GM23338 (cell line): Measurements from ENCODE around the gene PLEKHD1. TPM values are rescaled to one million over a fixed set of nuclear protein-coding genes. Genes with fewer than 3 reads are reported as not detected.

Experiments
- ATAC-seq: fragments of 200-7000 bp; cut with Tn5 transposase; 3 replicates; pipeline ENCODE4 v1.9.1; 2020
- DNase-seq: peaks from one replicate; pipeline ENCODE4 v3.0.0-alpha.2; 2015; ENCODE audit warnings: low spot score
- H2AFZ ChIP-seq: fragments of 200-600 bp; sonication (generic); 2 replicates; pipeline ENCODE4 v1.8.0; 2016; ENCODE audit warnings: antibody characterized with exemption, mild to moderate bottlenecking, moderate library complexity
- H3F3A ChIP-seq: fragments of 200-600 bp; sonication (generic); replicated peaks from 2 replicates; pipeline ENCODE4 v1.8.0; 2017; ENCODE audit warnings: antibody characterized with exemption, mixed run types, low read depth
- H3K27ac ChIP-seq: fragments of 200-600 bp; sonication (generic); 2 replicates; pipeline ENCODE4 v1.6.1; 2016; ENCODE audit warnings: low read depth
- H3K27me3 ChIP-seq: fragments of 200-600 bp; sonication (generic); 2 replicates; pipeline ENCODE4 v1.8.0; 2016; ENCODE audit warnings: mild to moderate bottlenecking, mixed run types, moderate library complexity; ENCODE audit not compliant: insufficient read depth
- H3K36me3 ChIP-seq: fragments of 200-600 bp; sonication (generic); 2 replicates; pipeline ENCODE4 v1.8.0; 2016; ENCODE audit warnings: mild to moderate bottlenecking; ENCODE audit not compliant: insufficient read depth
- H3K4me1 ChIP-seq: fragments of 200-600 bp; sonication (generic); 2 replicates; pipeline ENCODE4 v1.8.0; 2016; ENCODE audit warnings: mild to moderate bottlenecking, moderate library complexity; ENCODE audit not compliant: insufficient read depth
- H3K4me2 ChIP-seq: fragments of 200-600 bp; sonication (generic); 2 replicates; pipeline ENCODE4 v1.7.1; 2017; ENCODE audit warnings: mixed run types
- H3K4me3 ChIP-seq: fragments of 200-600 bp; sonication (generic); 2 replicates; pipeline ENCODE4 v1.6.1; 2016; ENCODE audit warnings: mixed run types
- H3K79me2 ChIP-seq: fragments of 200-600 bp; sonication (generic); replicated peaks from 2 replicates; pipeline ENCODE4 v1.8.0; 2017; ENCODE audit warnings: mild to moderate bottlenecking; ENCODE audit not compliant: insufficient read depth
- H3K9me2 ChIP-seq: fragments of 200-600 bp; sonication (generic); 2 replicates; pipeline ENCODE4 v1.8.0; 2017; ENCODE audit not compliant: insufficient read depth
- H4K20me1 ChIP-seq: fragments of 200-600 bp; sonication (generic); replicated peaks from 2 replicates; pipeline ENCODE4 v1.8.0; 2017; ENCODE audit warnings: mild to moderate bottlenecking; ENCODE audit not compliant: insufficient read depth
- H3K27ac Mint-ChIP-seq: 2 replicates; pipeline ENCODE4 v1.8.0; 2020; ENCODE audit warnings: inconsistent platforms, mild to moderate bottlenecking, moderate library complexity, mixed read lengths
- H3K27me3 Mint-ChIP-seq: 3 replicates; pipeline ENCODE4 v1.8.0; 2022; ENCODE audit warnings: low read depth, mild to moderate bottlenecking, moderate library complexity, mixed read lengths, inconsistent platforms; ENCODE audit not compliant: insufficient read depth, poor library complexity
- H3K36me3 Mint-ChIP-seq: 3 replicates; pipeline ENCODE4 v1.8.0; 2021; ENCODE audit warnings: low read depth, mild to moderate bottlenecking, inconsistent platforms, moderate library complexity, mixed read lengths
- H3K4me1 Mint-ChIP-seq: 3 replicates; pipeline ENCODE4 v1.8.0; 2020; ENCODE audit warnings: mild to moderate bottlenecking, inconsistent platforms, mixed read lengths
- H3K4me3 Mint-ChIP-seq: 3 replicates; pipeline ENCODE4 v1.8.0; 2021; ENCODE audit warnings: moderate library complexity, mild to moderate bottlenecking, inconsistent platforms, mixed read lengths
- H3K9me3 Mint-ChIP-seq: 3 replicates; pipeline ENCODE4 v1.8.0; 2020; ENCODE audit warnings: moderate library complexity, mild to moderate bottlenecking, inconsistent platforms, mixed read lengths
- CREB1 ChIP-seq: fragments of 250-450 bp; sonication (Bioruptor Pico); IDR thresholded peaks from 2 replicates; pipeline ENCODE4 v1.5.0; 2020; ENCODE audit warnings: low read depth, mild to moderate bottlenecking, moderate library complexity
- CTCF ChIP-seq, 2 experiments: fragments of 200-600 bp in 1 of 2; sonication (generic) in 1 of 2; conservative IDR thresholded peaks; 2 replicates each; pipeline versions ENCODE4 v1.5.1 to v1.6.1; 2016 to 2017; ENCODE audit warnings: antibody characterized with exemption in 2 of 2, low read depth in 2 of 2, mild to moderate bottlenecking in 2 of 2, moderate library complexity in 1 of 2
- EZH2 ChIP-seq: fragments of 200-600 bp; sonication (generic); IDR thresholded peaks from one replicate; pipeline ENCODE4 v1.8.0; 2017; ENCODE audit warnings: antibody characterized with exemption, mild to moderate bottlenecking, low read depth; ENCODE audit not compliant: unreplicated experiment
- EZH2phosphoT487 ChIP-seq: fragments of 200-600 bp; sonication (generic); IDR thresholded peaks from one replicate; pipeline ENCODE4 v1.8.1; 2018; ENCODE audit warnings: antibody characterized with exemption; ENCODE audit not compliant: unreplicated experiment
- NANOG ChIP-seq: IDR thresholded peaks from 2 replicates; pipeline ENCODE4 v1.6.1; 2016; ENCODE audit warnings: antibody characterized with exemption, borderline replicate concordance
- ZNF114 ChIP-seq: fragments of 250-450 bp; sonication (Bioruptor Pico); IDR thresholded peaks from 2 replicates; pipeline ENCODE4 v1.5.0; 2020; ENCODE audit warnings: mild to moderate bottlenecking, moderate library complexity
- ZNF462 ChIP-seq: fragments of 250-450 bp; sonication (Bioruptor Pico); IDR thresholded peaks from 2 replicates; pipeline ENCODE4 v1.5.0; 2020; ENCODE audit warnings: mild to moderate bottlenecking, moderate library complexity
- polyA plus RNA-seq: library from polyadenylated mRNA; unstranded; fragments of >200 nt; fragmentation: Nextera tagmentation; extraction: Ambion mirVana; gene quantifications from 2 replicates; pipeline ENCODE4 v1.2.1, GENCODE V29; 2016
- total RNA-seq: library from RNA; depleted of rRNA; stranded (reverse); fragments of >200 nt; shearing (Covaris generic); gene quantifications from 2 replicates; pipeline ENCODE4 v1.2.3, GENCODE V29; 2014

The PLEKHD1 gene
- total and polyA plus RNA-seq, 2 experiments from 2014 or later = 0.19 to 0.28 TPM

GRCh38 chr14:69489495-69489894 lies 5.0 kb downstream of the PLEKHD1 start:
- Mint-ChIP-seq H3K27me3 (peaks cover 26% of the 10 kb centered on the region), H3K4me1 (peaks cover 10% of the 10 kb centered on the region), H3K4me3 (no peak overlapping the region), H3K27ac (no peak overlapping the region), H3K36me3 (no peaks in the 10 kb centered on the region), H3K9me3 (no peaks in the 10 kb centered on the region)
- H2AFZ ChIP-seq = no peak overlapping the region
- DNase-seq (no peak), ATAC-seq (no peak)
- no peak overlapping the region for H3K4me2 ChIP-seq
- H3K4me3 ChIP-seq = no peak overlapping the region
- H4K20me1 ChIP-seq = no peaks in the 10 kb centered on the region; the same call in 1 of the 2 replicates
- H3K4me1 ChIP-seq = no peaks in the 10 kb centered on the region
- no peaks in the 10 kb centered on the region for H3K9me2 ChIP-seq
- no peaks in the 10 kb centered on the region for H3K36me3 ChIP-seq
- H3K27ac ChIP-seq = no peak overlapping the region
- H3K79me2 ChIP-seq = no peaks in the 10 kb centered on the region
- no peaks in the 10 kb centered on the region for H3F3A ChIP-seq
- peaks cover 33% of the 10 kb centered on the region for H3K27me3 ChIP-seq
- no peak for TF ChIP-seq EZH2phosphoT487
- no peak for TF ChIP-seq ZNF114
- TF ChIP-seq ZNF462 (CRISPR knock-in tag) = no peak
- TF ChIP-seq CTCF (conservative IDR thresholded peaks at IDR 0.05; ENCODE audit: low read depth in 2 of 2) = no peak
- TF ChIP-seq CREB1 (CRISPR knock-in tag) = no peak
- no peak for TF ChIP-seq NANOG
- no peak for TF ChIP-seq EZH2
